Activated naive CD8-positive, alpha-beta T cell treated with anti-CD3 and anti-CD28 coated beads, Interleukin-2, amount 50 U/mL, for 24 hours (primary cell): ENCODE measurements around the gene CHST11.

Source experiments
- ATAC-seq: fragments of 150-1000 bp; cut with Tn5 transposase; one replicate; pipeline ENCODE4 v1.10.0; 2021
- DNase-seq: peaks from one replicate; pipeline ENCODE4 v3.0.0; 2021
- H3K27ac Mint-ChIP-seq: one replicate; pipeline ENCODE4 v1.8.0; 2021; ENCODE audit warnings: mild to moderate bottlenecking, mixed read lengths
- H3K27me3 Mint-ChIP-seq: one replicate; pipeline ENCODE4 v1.8.0; 2021; ENCODE audit warnings: mixed read lengths
- H3K36me3 Mint-ChIP-seq: one replicate; pipeline ENCODE4 v1.8.0; 2021; ENCODE audit warnings: low read depth, mixed read lengths
- H3K4me1 Mint-ChIP-seq: one replicate; pipeline ENCODE4 v1.8.0; 2021; ENCODE audit warnings: mixed read lengths
- H3K4me3 Mint-ChIP-seq: one replicate; pipeline ENCODE4 v1.8.0; 2021; ENCODE audit warnings: mild to moderate bottlenecking, moderate library complexity, mixed read lengths
- H3K9me3 Mint-ChIP-seq: one replicate; pipeline ENCODE4 v1.8.0; 2021; ENCODE audit warnings: mixed read lengths

The CHST11 gene

DNA sequence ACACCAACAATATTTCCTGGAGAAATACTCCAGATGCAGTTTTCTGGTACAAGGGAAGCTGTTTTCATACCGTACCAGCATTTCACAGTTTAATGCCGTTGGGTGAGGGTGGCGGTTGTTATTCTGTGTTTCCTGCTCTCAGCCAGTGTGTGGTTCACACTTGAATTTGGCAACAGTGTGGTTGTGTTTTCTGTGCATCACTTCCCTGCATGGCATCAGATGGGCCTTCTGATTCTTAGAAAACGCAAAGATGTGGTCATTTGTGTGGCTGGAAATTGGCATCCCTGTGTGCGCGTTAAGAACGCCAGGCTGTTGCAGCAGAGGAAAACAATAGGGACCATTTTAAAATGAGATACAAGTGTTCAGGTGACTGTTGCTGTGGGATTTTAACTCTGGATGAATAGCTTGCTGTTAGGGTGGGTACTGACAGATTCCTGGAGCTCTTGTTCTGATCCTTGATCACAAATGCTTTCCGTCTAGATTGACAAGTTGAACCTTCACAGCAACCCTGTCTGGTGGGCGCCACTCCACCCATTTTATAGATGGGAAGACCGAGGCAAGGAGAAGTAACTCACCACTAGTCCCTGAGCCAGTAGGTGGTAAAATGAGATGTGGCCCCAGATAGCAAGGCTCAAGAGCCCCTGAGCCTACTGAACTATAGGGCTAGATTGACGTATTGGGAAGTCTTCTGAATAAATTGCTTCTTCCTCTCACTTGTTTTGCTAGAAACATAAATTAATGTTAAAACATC lies 231.2 kb downstream of the CHST11 start:
- DNase-seq (peak; percentile 55), ATAC-seq (peak; percentile 76)
- Mint-ChIP-seq H3K27me3 (no peaks in the 10 kb centered on the region), H3K27ac (peak overlapping the region; percentile 44), H3K36me3 (peaks cover 11% of the 10 kb centered on the region), H3K9me3 (peaks cover 3% of the 10 kb centered on the region), H3K4me1 (peaks cover 82% of the 10 kb centered on the region), H3K4me3 (peak overlapping the region; percentile 32)

DNA sequence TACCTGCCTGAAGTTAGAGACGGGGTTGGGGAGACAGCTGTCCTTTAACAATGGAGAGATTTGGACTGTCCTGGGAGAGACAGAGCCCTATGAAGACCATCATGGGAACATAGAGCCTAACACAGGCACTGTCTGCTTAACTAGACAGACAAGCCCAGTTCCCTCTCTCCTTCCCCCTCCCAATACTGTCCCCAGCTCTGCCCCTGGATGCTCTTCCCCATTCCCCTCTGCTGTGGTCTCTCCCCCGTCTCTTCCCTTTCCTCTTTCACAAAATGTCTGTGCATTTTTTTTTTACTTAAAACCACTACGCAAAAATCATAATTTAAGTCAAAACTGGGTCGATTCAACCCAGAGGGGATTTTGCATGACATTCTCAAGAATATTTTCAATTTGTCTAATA lies 232.9 kb downstream of the CHST11 start:
- ATAC-seq (no peak), DNase-seq (no peak)
- Mint-ChIP-seq H3K4me3 (no peak overlapping the region), H3K9me3 (peaks cover 5% of the 10 kb centered on the region), H3K4me1 (peaks cover 84% of the 10 kb centered on the region), H3K36me3 (peaks cover 18% of the 10 kb centered on the region), H3K27ac (no peak overlapping the region), H3K27me3 (no peaks in the 10 kb centered on the region)

DNA sequence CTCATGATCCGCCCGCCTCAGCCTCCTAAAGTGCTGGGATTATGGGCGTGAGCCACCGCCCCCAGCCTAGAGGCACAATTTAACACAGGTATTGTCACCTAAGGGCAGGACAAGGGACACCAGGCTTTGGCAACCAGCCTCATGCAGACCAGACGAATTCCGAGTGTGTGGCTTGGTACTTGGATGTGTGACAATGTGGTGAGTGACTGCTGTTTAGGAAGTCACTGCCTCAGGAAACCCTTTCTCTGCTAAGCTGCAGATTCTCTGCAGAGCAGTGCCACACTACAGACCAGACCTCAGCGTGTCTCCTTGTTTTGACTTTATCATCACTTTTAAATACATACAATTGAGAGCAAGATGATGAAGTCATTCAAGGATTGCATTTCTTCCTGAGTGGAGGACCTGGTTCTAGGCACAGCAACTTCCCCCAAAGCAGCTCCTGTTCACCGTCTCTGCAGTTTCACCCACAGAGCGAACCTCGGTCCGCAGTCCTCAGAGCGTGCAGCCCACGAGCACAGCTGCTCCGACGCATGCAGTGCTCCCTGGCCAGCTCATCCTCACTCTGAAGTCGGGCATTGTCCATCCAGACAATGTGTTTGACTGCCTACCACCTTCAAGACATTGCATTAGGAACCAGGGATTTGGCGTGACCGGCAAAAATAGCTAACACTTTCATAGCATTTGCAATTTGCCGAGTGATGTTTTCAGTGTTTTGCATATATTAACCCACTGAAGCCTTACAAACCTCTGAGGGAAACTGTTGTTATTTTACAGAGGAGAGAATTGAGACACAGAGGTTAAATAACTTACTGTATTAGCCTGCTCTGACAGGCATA lies 235.2 kb downstream of the CHST11 start:
- Mint-ChIP-seq H3K27ac (no peak overlapping the region), H3K36me3 (peaks cover 17% of the 10 kb centered on the region), H3K4me3 (no peak overlapping the region)

DNA sequence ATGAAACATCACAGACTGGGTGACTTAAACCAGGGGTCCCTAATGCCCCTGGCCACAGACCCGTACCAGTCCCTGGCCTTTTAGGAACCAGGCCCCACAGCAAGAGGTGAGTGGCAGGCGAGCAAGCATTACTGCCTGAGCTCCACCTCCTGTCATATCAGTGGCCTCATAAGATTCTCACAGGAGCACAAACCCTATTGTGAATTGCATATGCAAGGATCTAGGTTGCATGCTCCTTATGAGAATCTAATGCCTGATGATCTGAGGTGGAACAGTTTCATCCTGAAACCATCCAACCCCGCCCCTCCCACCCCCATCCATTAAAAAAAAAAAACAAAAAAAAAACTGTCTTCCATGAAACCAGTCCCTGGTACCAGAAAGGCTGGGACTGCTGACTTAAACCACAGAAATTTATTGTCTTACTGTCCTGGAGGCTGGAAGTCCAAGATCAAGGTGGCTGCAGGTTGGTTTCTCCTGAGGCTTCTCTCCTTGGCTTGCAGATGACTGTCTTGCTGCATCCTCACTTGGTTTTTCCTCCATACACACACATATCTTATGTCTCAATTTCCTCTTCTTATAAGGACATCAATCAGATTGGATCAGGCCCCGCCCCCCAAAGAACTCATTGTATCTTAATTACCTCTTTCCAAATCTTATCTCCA lies 235.9 kb downstream of the CHST11 start:
- H3K27me3 Mint-ChIP-seq, result no peaks in the 10 kb centered on the region
- H3K9me3 Mint-ChIP-seq, result peaks cover 5% of the 10 kb centered on the region
- DNase-seq, result no peak
- no peak overlapping the region for H3K4me3 Mint-ChIP-seq
- ATAC-seq, result no peak
- H3K27ac Mint-ChIP-seq, result no peak overlapping the region
- H3K36me3 Mint-ChIP-seq, result peaks cover 15% of the 10 kb centered on the region
- H3K4me1 Mint-ChIP-seq, result peaks cover 83% of the 10 kb centered on the region

More for the DNA sequence above, 235.2 kb downstream of the CHST11 start:
- Mint-ChIP-seq H3K9me3 (peaks cover 5% of the 10 kb centered on the region), H3K4me1 (peaks cover 84% of the 10 kb centered on the region), H3K27me3 (no peaks in the 10 kb centered on the region)
- DNase-seq (no peak), ATAC-seq (no peak)

DNA sequence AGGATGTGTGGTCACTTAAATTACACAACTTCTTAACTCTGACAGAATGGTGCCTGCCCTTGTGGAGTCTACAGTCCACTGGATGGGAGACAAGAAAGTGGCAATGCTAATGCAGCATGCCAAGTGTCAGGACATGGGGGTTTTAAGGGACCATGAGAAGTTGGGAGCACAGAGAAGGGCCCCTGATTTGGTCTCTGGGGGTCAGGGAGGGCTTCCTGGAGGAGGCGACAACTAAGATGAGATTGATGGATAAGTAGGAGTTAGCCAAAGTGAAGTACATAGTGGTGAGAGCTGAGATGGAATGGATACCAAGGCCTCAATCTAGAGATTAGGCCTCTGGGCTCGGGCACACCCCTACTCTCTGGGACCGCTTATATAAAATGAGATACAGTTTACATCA lies 236.7 kb downstream of the CHST11 start:
- Mint-ChIP-seq H3K27ac (no peak overlapping the region), H3K4me3 (no peak overlapping the region), H3K9me3 (peaks cover 5% of the 10 kb centered on the region), H3K4me1 (peaks cover 83% of the 10 kb centered on the region), H3K27me3 (no peaks in the 10 kb centered on the region), H3K36me3 (peaks cover 19% of the 10 kb centered on the region)
- no peak for DNase-seq
- no peak for ATAC-seq

DNA sequence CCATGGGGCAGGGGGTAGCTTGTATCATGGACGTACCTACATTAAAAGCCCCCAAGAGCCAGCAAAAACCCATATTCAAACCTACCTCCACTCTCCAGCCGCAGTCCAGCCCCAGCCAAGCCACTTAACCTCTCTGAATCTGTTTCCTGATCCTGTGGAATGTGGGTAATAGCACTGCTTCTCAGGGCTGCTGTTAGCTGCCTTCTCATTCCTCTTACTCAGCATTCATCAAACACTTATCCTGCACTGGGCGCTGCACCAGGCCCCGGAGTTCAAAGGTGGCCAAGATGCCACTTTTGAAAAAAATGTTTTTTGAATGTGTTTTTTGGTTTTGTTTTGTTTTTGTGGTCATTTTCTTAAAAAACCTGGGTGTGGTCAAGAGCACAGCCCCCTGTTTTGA lies 237.4 kb downstream of the CHST11 start:
- DNase-seq (no peak), ATAC-seq (no peak)
- H3K27me3 Mint-ChIP-seq, result no peaks in the 10 kb centered on the region
- H3K36me3 Mint-ChIP-seq, result peaks cover 19% of the 10 kb centered on the region
- peaks cover 81% of the 10 kb centered on the region for H3K4me1 Mint-ChIP-seq
- no peak overlapping the region for H3K4me3 Mint-ChIP-seq
- H3K27ac Mint-ChIP-seq, result peak overlapping the region; percentile 37
- peaks cover 5% of the 10 kb centered on the region for H3K9me3 Mint-ChIP-seq

DNA sequence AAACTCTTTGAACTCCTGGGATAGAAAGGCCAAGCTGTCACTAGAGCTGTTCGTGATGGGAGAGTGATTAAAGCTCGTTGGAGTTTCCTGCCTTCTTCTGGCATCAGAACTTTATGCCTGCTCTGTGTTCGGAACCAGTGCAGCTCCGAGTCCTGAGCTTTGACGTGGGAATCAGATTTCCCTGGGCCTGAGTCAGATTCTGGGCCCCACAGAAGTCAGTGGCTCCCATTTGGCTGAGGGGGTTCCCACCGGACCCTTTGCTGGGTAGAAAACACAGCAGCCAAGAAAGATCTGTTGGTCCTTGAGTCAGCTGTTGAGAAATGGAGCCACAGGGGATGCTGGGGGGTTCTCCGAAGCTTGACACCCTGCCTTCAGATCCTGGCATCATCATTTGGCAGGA lies 238.0 kb downstream of the CHST11 start:
- Mint-ChIP-seq H3K27me3 (no peaks in the 10 kb centered on the region), H3K27ac (peak overlapping the region; percentile 82), H3K4me1 (peaks cover 84% of the 10 kb centered on the region), H3K4me3 (no peak overlapping the region), H3K36me3 (peaks cover 19% of the 10 kb centered on the region), H3K9me3 (peaks cover 5% of the 10 kb centered on the region)
- ATAC-seq, result no peak
- no peak for DNase-seq

DNA sequence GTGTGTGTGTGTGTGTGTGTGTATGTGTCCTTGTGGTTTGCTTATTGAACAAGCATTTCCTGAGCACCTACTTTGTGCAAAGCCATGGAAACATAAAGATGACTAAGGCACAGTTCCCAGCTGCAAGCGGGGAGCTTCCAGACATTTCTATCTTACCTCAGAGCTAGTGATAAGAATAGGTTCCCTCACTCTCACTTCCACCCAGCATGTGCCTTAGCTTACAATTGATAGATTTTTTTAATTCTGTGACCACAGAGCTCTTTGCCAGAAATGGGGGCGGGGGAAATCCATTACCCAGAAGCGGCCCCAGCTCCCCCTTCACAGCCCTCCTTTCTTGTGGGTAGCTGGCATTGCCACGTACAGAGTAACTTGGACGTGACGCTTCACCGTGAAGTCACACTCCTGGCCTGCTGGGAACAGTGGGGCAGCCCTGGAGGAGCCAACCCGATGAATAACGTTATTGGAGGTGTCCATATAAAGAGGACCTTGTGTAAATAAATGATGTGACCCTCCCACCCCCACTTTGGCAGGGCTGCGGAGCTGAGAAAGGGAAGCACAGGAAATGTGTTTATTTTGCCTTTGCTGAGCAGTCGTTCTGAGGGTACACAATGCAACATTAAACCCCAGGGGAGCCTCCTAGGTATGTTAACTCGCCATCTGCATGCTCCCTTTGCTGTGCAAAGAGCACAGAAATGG lies 238.9 kb downstream of the CHST11 start:
- Mint-ChIP-seq H3K9me3 (peaks cover 5% of the 10 kb centered on the region), H3K27ac (peak overlapping the region; percentile 82), H3K4me1 (peaks cover 80% of the 10 kb centered on the region), H3K4me3 (peak overlapping the region; percentile 54), H3K27me3 (no peaks in the 10 kb centered on the region), H3K36me3 (peaks cover 19% of the 10 kb centered on the region)
- ATAC-seq, result peak; percentile 97
- DNase-seq, result peak; percentile 82

DNA sequence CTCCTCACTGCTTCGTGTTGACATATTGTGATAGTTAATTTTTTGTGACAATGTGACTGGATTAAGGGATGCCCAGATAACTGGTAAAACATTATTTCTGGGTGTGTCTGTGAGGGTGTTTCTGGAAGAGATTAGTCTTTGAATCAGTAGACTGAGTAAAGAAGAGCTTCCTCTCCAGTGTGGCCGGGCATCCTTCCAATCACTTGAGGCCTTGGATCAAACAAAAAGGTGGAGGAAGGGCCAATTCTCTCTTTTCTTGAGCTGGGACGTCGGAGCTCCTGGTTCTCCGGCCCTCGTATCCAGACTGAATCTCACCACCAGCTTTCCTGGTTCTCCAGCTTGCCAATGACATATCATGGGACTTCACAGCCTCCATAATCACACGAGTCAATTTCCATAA lies 240.4 kb downstream of the CHST11 start:
- Mint-ChIP-seq H3K9me3 (peaks cover 5% of the 10 kb centered on the region), H3K27ac (no peak overlapping the region), H3K27me3 (no peaks in the 10 kb centered on the region), H3K36me3 (peaks cover 17% of the 10 kb centered on the region), H3K4me3 (no peak overlapping the region), H3K4me1 (peaks cover 68% of the 10 kb centered on the region)
- DNase-seq, result no peak
- ATAC-seq, result no peak

DNA sequence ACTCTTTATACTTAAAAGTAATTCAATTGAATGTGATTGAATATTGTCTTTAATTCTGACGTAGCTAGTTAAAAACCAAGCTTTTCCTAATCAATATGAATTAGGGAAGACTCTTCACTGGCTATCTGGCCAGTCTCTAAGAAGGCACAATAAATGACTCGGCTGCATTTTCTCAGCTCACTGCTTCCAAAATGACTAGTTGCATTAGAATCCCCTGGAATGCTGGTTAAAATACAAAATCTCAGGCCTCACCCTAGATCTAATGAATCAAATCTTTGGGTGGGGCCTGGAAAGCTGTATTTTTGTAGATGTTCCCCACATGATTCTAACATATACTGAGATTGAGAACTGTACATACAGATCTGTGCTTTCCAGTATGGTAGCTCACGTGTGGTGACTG lies 242.1 kb downstream of the CHST11 start:
- Mint-ChIP-seq H3K27ac (no peak overlapping the region), H3K27me3 (no peaks in the 10 kb centered on the region)
- ATAC-seq, result no peak

DNA sequence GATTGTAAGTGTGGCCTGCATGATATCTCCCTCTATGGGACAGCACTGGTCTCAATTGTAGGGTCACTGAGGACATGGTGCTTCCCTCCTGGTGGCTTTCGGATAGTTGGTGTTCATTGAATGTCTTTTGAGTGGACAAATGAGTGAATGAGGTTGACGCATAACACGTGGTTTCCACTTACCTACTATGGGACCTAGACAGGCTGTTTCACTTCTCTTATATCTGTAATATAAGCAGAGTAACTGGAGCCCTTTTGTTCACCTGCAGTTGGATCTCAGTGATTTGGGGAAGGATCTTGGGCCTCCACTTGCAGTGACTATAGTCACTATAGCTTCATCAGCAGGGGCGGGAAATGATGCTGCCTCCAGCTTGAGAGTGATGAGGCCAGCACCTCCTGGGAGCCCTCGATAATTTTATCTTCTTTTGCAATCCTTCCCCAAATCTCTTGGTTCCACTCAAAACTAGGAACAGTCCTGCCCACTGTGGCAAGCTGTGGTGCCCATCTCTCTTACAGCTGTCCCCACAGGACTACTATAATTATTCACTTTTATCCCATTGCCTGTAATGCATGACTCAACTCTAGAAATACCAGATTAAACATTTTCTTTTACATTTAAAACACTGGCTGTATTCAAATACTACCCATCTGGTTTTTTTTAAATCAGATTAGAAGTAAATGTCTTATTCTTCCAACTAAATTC lies 242.9 kb downstream of the CHST11 start:
- H3K27ac Mint-ChIP-seq, result no peak overlapping the region
- DNase-seq, result no peak
- H3K27me3 Mint-ChIP-seq, result no peaks in the 10 kb centered on the region
- peaks cover 48% of the 10 kb centered on the region for H3K4me1 Mint-ChIP-seq
- H3K36me3 Mint-ChIP-seq, result peaks cover 9% of the 10 kb centered on the region
- no peaks in the 10 kb centered on the region for H3K9me3 Mint-ChIP-seq
- ATAC-seq, result no peak
- H3K4me3 Mint-ChIP-seq, result no peak overlapping the region

More for the DNA sequence above, 242.1 kb downstream of the CHST11 start:
- Mint-ChIP-seq H3K4me1 (peaks cover 56% of the 10 kb centered on the region), H3K36me3 (peaks cover 9% of the 10 kb centered on the region), H3K4me3 (no peak overlapping the region), H3K9me3 (no peaks in the 10 kb centered on the region)
- DNase-seq, result no peak

DNA sequence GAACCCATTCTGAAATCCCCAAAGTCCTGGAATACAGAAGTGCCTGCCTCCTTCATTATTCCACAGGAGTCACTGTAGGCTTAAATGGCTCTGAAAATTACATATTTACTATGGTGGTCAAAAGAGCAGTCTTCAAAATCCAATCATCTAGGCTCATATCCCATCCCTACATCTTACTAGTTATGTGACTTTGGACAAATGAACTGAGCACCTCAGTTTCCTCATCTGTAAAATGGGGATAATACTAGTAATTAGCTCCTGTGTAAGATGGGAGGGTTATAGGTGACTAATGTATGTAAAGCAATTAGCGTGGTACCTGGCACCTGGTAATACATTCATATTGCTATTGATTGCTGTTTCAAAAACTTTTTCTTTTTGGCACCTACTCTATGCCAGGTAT lies 243.6 kb downstream of the CHST11 start:
- DNase-seq (no peak), ATAC-seq (no peak)
- no peak overlapping the region for H3K27ac Mint-ChIP-seq
- H3K36me3 Mint-ChIP-seq, result peaks cover 9% of the 10 kb centered on the region
- H3K27me3 Mint-ChIP-seq, result no peaks in the 10 kb centered on the region
- no peak overlapping the region for H3K4me3 Mint-ChIP-seq
- H3K4me1 Mint-ChIP-seq, result peaks cover 41% of the 10 kb centered on the region
- H3K9me3 Mint-ChIP-seq, result no peaks in the 10 kb centered on the region

DNA sequence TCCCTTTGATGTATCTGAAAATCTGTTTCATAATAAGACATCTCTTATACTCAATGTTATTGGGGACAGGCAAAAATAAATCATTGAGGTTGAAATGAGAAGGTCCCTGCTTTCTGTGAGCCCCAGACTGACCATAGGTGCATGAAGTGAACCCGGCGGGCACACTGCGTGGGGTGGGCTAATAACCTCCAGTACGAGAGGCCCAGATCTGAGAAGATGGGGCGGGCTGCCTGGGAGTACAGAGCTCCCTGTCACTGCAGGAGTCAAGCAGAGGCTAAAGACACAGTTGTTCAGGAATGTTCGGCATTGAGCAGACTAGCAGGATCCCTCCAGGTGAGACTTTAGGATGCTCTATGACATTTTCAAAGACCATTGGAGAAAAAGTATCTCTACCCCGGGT lies 244.6 kb downstream of the CHST11 start:
- Mint-ChIP-seq H3K4me3 (no peak overlapping the region), H3K27ac (no peak overlapping the region), H3K36me3 (peaks cover 9% of the 10 kb centered on the region), H3K9me3 (no peaks in the 10 kb centered on the region), H3K4me1 (peaks cover 34% of the 10 kb centered on the region), H3K27me3 (no peaks in the 10 kb centered on the region)
- ATAC-seq (no peak), DNase-seq (no peak)

DNA sequence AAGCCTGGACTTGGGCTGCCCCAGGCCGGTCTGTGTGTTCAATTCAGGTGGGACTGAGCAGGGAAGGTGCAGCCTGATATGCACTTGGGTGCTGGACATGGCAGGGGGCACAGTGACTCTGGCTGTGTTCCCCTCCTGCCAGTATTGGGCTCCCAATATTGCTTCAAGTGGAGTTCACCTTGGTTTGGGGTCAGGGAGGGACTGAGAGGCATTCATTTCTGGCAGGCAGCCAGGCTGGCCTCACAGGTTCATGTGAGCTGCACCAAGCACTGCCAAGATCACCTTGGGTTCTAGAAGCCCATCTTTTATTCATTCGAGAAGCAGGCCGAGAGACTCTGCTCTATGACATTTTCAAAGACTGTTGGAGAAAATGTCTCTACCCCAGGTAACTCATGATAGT lies 245.0 kb downstream of the CHST11 start:
- Mint-ChIP-seq H3K9me3 (no peaks in the 10 kb centered on the region), H3K4me3 (no peak overlapping the region), H3K27ac (no peak overlapping the region), H3K4me1 (peaks cover 35% of the 10 kb centered on the region), H3K36me3 (peaks cover 9% of the 10 kb centered on the region), H3K27me3 (no peaks in the 10 kb centered on the region)
- ATAC-seq, result no peak
- DNase-seq, result no peak
